Measurements from ENCODE around the gene PSMD8. TPM values are rescaled to one million over a fixed set of nuclear protein-coding genes. Genes with fewer than 3 reads are reported as not detected.

PSMD8 gene
- total and polyA plus RNA-seq, 2 donors (not counting 3 experiments of a cell fraction or from before 2014, with no cell fraction given), result 203 to 543 TPM

- Histone ChIP-seq H3K27ac (ENCODE audit: insufficient read depth, low read depth, low read length) (no peak overlapping the region), H3K27me3 (ENCODE audit: control insufficient read depth in 2 of 2, insufficient read depth in 2 of 2, low read length in 2 of 2) (no peaks in the 10 kb centered on the region), H3K4me1 (ENCODE audit: control insufficient read depth, extremely low read depth, insufficient read depth, low read length) (peaks cover 3% of the 10 kb centered on the region), H3K9ac (replicated peaks; ENCODE audit: extremely low read depth, insufficient read depth, low read length) (no peak overlapping the region), H4K20me1 (replicated peaks; ENCODE audit: control insufficient read depth, extremely low read depth, insufficient read depth, low read length) (no peaks in the 10 kb centered on the region), H3K4me2 (ENCODE audit: insufficient read depth, low read length) (no peak overlapping the region), H2AFZ (ENCODE audit: low read depth, low read length) (no peak overlapping the region), H3K36me3 (ENCODE audit: control insufficient read depth in 2 of 2, extremely low read depth in 1 of 2, insufficient read depth in 2 of 2, low read length in 2 of 2) (no peaks in the 10 kb centered on the region), H3K9me3 (replicated peaks; ENCODE audit: control insufficient read depth, insufficient read depth, low read length) (no peaks in the 10 kb centered on the region), H3K9me1 (replicated peaks; ENCODE audit: control insufficient read depth, extremely low read depth, insufficient read depth, low read length) (no peaks in the 10 kb centered on the region), H3K79me2 (ENCODE audit: control insufficient read depth, insufficient read depth, low read length) (no peaks in the 10 kb centered on the region), H3K4me3 (replicated peaks in 1 of 3; ENCODE audit: insufficient read depth in 1 of 3, low read depth in 1 of 3, low read length in 3 of 3) (no peak overlapping the region)
- intact Hi-C loops (cut with micrococcal nuclease), result no loop called here
- dilution Hi-C loops (cut with MboI; ENCODE audit: extremely low pct_ligation_motif_present, low sequenced_read_pairs), result no loop called here
- ChIA-PET POLR2A (no interaction called here), CTCF (no interaction called here)
- no peak for FAIRE-seq
- no peak for DNase-seq (ENCODE audit: low read depth, low spot score)
- TF ChIP-seq GATA2 (IDR thresholded peaks at IDR 0.05; ENCODE audit: insufficient read depth, insufficient read length, low read depth, low read length) (no peak), MYC (IDR thresholded peaks at IDR 0.05; ENCODE audit: low read depth, low read length) (no peak), POLR2AphosphoS5 (IDR thresholded peaks at IDR 0.05; ENCODE audit: insufficient read depth, low read depth, low read length) (no peak), EZH2 (IDR thresholded peaks at IDR 0.05; ENCODE audit: borderline replicate concordance, low read depth, low read length, severe bottlenecking) (no peak), POLR2A (IDR thresholded peaks at IDR 0.05; ENCODE audit: low read depth, low read length) (no peak), FOS (IDR thresholded peaks at IDR 0.05; ENCODE audit: borderline replicate concordance, insufficient read depth, low read length) (no peak)
- TF ChIP-seq, protein P1, sequence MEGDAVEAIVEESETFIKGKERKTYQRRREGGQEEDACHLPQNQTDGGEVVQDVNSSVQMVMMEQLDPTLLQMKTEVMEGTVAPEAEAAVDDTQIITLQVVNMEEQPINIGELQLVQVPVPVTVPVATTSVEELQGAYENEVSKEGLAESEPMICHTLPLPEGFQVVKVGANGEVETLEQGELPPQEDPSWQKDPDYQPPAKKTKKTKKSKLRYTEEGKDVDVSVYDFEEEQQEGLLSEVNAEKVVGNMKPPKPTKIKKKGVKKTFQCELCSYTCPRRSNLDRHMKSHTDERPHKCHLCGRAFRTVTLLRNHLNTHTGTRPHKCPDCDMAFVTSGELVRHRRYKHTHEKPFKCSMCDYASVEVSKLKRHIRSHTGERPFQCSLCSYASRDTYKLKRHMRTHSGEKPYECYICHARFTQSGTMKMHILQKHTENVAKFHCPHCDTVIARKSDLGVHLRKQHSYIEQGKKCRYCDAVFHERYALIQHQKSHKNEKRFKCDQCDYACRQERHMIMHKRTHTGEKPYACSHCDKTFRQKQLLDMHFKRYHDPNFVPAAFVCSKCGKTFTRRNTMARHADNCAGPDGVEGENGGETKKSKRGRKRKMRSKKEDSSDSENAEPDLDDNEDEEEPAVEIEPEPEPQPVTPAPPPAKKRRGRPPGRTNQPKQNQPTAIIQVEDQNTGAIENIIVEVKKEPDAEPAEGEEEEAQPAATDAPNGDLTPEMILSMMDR (IDR thresholded peaks at IDR 0.05; ENCODE audit: extremely low read depth in 1 of 2, insufficient read depth in 1 of 2, low read depth in 1 of 2, low read length in 2 of 2), result no peak
- TF ChIP-seq, protein P2, sequence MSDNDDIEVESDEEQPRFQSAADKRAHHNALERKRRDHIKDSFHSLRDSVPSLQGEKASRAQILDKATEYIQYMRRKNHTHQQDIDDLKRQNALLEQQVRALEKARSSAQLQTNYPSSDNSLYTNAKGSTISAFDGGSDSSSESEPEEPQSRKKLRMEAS (IDR thresholded peaks at IDR 0.05; ENCODE audit: insufficient read depth, insufficient read length), result no peak
- no TSS peak for BruUV-seq (replicated peaks)
Observed at GRCh38 chr19:38340927-38341326, 33.4 kb upstream of the PSMD8 start.
